ENCODE data around the gene HIVEP3. TPM values are rescaled to one million over a fixed set of nuclear protein-coding genes. Genes with fewer than 3 reads are reported as not detected.

Gene HIVEP3
- total RNA-seq, 1 donor from 2014 or later: 76.7 TPM

DNA sequence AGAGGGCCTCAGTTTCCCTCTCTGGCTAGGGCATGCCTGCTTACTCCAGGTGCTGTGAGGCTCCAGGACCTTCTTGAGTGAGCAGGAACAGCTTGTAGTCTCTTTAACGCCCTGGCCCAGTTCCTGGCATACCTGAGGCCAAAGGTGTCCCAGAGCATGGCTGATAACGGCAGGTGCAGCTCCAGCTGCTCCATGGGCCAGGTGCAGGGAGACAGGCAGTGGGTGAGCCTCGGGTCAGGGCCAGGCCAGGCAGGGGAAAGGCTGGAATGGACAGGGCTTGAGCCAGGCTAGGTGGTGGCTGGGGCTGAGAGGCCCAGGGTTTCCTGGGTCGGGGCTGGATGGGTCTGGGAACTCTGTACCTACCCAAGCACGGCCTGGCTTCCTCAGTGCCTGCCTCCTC lies 452.6 kb downstream of the HIVEP3 start:
- no peak overlapping the region for H3K4me3 Mint-ChIP-seq
- no peaks in the 10 kb centered on the region for H3K36me3 Mint-ChIP-seq (ENCODE audit: low read depth)
- H3K27ac Mint-ChIP-seq: no peak overlapping the region
- intact Hi-C loops (cut with micrococcal nuclease): no loop called here
- no peaks in the 10 kb centered on the region for H3K9me3 Mint-ChIP-seq
- no peak for DNase-seq (ENCODE audit: low spot score)
- H3K4me1 Mint-ChIP-seq (ENCODE audit: low read depth): no peaks in the 10 kb centered on the region
- peaks cover 2% of the 10 kb centered on the region for H3K27me3 Mint-ChIP-seq (ENCODE audit: insufficient read depth)

DNA sequence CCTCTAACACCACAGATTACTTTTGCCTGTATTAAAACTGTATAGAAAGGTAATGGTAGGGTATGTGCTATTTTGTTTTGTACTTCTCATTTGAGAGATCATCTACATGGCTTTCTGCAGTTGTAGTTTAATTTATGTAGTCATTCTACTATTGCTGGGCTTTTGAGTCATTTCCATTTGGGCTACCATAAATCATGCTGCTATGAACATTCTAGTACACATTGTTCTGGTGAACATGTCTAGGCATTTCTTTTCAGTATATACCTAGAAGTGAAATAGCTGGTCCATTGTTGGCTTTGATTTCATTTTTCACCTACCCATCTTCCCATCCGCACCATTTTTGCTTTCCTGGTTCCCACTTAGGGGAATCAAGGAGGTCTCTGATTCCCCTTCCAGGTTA lies 453.0 kb downstream of the HIVEP3 start:
- no peak overlapping the region for H3K27ac Mint-ChIP-seq
- DNase-seq (ENCODE audit: low spot score): no peak
- intact Hi-C loops (cut with micrococcal nuclease): no loop called here
- no peaks in the 10 kb centered on the region for H3K4me1 Mint-ChIP-seq (ENCODE audit: low read depth)
- H3K36me3 Mint-ChIP-seq (ENCODE audit: low read depth): no peaks in the 10 kb centered on the region
- no peaks in the 10 kb centered on the region for H3K9me3 Mint-ChIP-seq
- no peak overlapping the region for H3K4me3 Mint-ChIP-seq
- H3K27me3 Mint-ChIP-seq (ENCODE audit: insufficient read depth): peaks cover 5% of the 10 kb centered on the region

DNA sequence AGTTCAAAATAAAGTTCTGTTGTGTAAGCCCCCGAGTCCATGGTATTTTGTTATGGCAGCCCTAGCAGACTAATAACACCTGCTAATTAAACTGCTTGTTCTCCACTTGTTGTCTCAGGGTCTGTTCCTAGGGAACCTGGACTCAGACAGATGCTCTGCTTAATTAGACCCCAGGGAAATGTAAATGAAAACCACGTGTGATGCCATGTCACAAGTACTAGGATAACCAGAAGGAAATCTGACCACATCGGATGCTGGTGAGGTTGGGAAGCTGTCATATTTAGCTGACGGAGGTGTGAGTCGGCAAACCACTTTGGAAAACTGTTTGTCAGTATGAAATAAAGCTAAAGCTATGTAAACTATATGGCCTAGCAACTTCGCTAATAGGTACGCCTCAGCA lies 453.8 kb downstream of the HIVEP3 start:
- Mint-ChIP-seq H3K27me3 (ENCODE audit: insufficient read depth) (peaks cover 5% of the 10 kb centered on the region), H3K4me1 (ENCODE audit: low read depth) (no peaks in the 10 kb centered on the region), H3K27ac (no peak overlapping the region), H3K4me3 (no peak overlapping the region), H3K36me3 (ENCODE audit: low read depth) (no peaks in the 10 kb centered on the region), H3K9me3 (no peaks in the 10 kb centered on the region)
- DNase-seq (ENCODE audit: low spot score): no peak
- intact Hi-C loops (cut with micrococcal nuclease): no loop called here

DNA sequence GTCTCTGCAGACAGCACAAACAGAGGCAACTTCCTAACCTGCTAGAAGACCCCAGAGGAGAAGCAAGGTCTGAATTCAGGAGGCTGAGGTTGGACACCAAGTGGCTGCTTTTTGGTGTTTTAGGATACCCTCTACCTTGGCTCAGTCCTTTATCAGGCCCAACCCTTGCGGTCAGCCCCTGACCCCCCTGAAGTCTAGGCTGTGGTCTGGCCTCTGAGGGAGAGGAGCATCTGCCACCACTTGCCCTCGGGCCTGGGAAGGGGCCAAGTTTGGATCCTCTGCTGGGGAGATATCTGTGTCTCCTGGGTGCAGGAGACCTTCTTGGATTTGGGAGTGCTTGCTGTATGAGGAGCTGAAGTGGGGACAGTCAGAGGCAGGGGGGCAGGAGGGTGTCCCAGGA lies 455.2 kb downstream of the HIVEP3 start:
- Mint-ChIP-seq H3K27ac (no peak overlapping the region), H3K4me1 (ENCODE audit: low read depth) (no peaks in the 10 kb centered on the region), H3K27me3 (ENCODE audit: insufficient read depth) (peaks cover 9% of the 10 kb centered on the region), H3K36me3 (ENCODE audit: low read depth) (no peaks in the 10 kb centered on the region), H3K4me3 (no peak overlapping the region), H3K9me3 (no peaks in the 10 kb centered on the region)
- intact Hi-C loops (cut with micrococcal nuclease): no loop called here
- no peak for DNase-seq (ENCODE audit: low spot score)

DNA sequence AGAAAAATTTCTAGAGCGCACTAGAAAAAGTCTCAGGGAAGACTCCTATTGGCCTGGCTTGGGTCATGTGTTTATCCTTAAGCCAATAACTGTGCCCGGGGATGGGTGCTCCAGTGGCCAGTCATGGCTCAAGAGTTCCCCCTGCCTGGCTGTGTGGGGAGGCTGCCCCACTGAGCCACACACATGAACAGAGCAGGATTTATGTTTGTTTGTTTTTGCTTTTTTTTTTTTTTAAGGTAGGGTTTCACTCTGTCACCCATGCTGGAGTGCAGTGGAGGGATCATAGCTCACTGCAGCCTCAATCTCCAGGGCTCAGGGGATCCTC lies 456.1 kb downstream of the HIVEP3 start:
- H3K4me1 Mint-ChIP-seq (ENCODE audit: low read depth): no peaks in the 10 kb centered on the region
- intact Hi-C loops (cut with micrococcal nuclease): no loop called here
- no peak overlapping the region for H3K4me3 Mint-ChIP-seq
- peaks cover 11% of the 10 kb centered on the region for H3K27me3 Mint-ChIP-seq (ENCODE audit: insufficient read depth)
- DNase-seq (ENCODE audit: low spot score): no peak
- H3K9me3 Mint-ChIP-seq: no peaks in the 10 kb centered on the region
- no peaks in the 10 kb centered on the region for H3K36me3 Mint-ChIP-seq (ENCODE audit: low read depth)
- H3K27ac Mint-ChIP-seq: no peak overlapping the region

- Mint-ChIP-seq H3K27me3 (ENCODE audit: insufficient read depth) (peaks cover 11% of the 10 kb centered on the region), H3K9me3 (no peaks in the 10 kb centered on the region), H3K4me3 (no peak overlapping the region), H3K27ac (no peak overlapping the region), H3K4me1 (ENCODE audit: low read depth) (no peaks in the 10 kb centered on the region), H3K36me3 (ENCODE audit: low read depth) (no peaks in the 10 kb centered on the region)
- DNase-seq (ENCODE audit: low spot score): no peak
- intact Hi-C loops (cut with micrococcal nuclease): no loop called here
Observed at GRCh38 chr1:41461790-41462679, 456.7 kb downstream of the HIVEP3 start.

GRCh38 chr1:41456847-41457540 lies 461.7 kb downstream of the HIVEP3 start:
- H3K27me3 Mint-ChIP-seq (ENCODE audit: insufficient read depth): peaks cover 9% of the 10 kb centered on the region
- intact Hi-C loops (cut with micrococcal nuclease): no loop called here
- no peaks in the 10 kb centered on the region for H3K9me3 Mint-ChIP-seq
- no peak for DNase-seq (ENCODE audit: low spot score)
- H3K4me1 Mint-ChIP-seq (ENCODE audit: low read depth): no peaks in the 10 kb centered on the region
- no peak overlapping the region for H3K27ac Mint-ChIP-seq
- no peak overlapping the region for H3K4me3 Mint-ChIP-seq
- H3K36me3 Mint-ChIP-seq (ENCODE audit: low read depth): no peaks in the 10 kb centered on the region

Other genes starting within 250 kb of the HIVEP3 start
- gene GUCA2B, start 234.5 kb upstream of the HIVEP3 start, total RNA-seq: not detected in 2 replicates
- not detected in 2 replicates for gene GUCA2A, start 245.8 kb upstream of the HIVEP3 start, total RNA-seq

All from activated T-helper 1 cell treated with anti-CD3 and anti-CD28 coated beads, Interleukin-12 subunit alpha, Interleukin-12 subunit beta, Interleukin-2, Interleukin-4 antibody, amounts not matched to agents 30 ng/mL and 10 ng/mL and 1 ng/mL, durations not matched to agents 14 hours and 24 hours and 36 hours (primary cell).